ENCODE measurements around the gene RAX.

RAX gene

DNA sequence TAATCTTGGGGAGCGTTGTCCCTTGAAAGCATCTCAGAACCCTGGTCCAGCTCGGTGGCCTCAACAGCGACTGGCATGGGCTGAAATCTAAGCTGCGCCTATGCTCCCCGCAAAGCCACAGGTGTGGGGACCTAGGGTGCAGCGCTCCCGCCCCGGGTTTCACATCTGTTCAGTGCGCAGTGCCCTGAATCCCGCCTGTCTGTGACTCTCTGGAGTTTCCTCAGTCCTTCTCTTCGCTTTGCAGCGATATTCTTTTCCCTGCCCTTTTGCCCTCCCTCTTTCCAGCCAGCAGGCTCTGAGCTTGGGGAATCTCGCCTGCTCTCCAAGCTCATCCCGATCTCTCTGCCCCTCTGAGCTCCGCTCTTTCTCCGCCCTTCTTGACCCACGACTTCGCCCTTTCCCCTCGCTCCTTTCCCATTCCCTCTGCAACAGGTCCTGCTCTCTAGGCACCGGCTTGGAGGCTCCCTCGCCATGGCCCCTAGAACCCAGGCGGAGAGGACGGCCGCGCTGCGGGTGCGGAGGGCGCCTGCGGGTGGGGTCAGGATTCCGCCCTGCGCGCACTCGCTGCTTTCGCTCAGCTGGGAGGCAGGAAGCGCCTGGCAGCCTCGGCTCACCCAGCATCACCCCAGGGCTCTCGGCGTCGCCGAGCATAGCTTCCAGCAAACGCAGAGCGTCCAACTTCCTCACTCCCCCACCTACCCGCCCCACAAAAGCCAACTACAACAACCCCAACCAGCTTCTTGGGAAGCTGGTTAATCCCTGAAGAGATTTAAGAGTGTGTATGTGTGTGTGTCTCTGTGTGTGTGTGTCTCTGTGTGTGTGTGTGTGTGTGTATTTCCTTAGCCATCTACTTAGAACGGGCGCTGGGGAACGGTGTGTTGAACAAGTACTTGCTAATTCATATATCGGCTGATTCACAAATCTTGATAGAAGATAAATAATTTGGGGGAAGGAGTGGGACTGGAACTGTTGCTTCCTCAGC is 52.2 kb downstream of the RAX start:
- peaks cover 63% of the 10 kb centered on the region for H3K27me3 ChIP-seq (ENCODE audit: insufficient read depth, poor library complexity, severe bottlenecking)
- no peak overlapping the region for H3K4me3 ChIP-seq (replicated peaks; ENCODE audit: insufficient read depth, low read length)

DNA sequence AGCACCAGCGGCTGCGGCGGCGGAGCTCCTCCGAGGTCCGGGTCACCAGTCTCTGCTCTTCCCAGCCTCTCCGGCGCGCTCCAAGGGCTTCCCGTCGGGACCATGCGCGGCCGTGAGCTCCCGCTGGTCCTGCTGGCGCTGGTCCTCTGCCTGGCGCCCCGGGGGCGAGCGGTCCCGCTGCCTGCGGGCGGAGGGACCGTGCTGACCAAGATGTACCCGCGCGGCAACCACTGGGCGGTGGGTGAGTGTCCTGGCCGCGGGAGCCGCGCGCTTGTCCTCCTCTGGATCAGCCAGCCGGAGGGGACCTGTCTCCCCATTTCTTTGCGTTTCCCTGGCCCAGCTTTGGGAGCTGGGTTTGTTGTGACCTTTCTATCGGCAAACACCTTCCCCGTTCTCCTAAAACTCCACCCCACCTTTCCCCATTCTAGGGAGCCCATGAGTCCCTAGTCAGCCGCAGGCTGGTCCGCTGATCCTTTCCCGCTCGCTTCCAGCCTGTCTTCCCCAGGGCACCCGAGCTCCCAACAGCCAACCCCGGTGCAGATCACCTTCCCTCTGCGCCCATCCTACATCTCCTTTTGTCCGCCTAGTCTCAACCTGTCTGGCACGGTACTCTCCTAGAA is 53.0 kb downstream of the RAX start:
- TF ChIP-seq, protein P1, sequence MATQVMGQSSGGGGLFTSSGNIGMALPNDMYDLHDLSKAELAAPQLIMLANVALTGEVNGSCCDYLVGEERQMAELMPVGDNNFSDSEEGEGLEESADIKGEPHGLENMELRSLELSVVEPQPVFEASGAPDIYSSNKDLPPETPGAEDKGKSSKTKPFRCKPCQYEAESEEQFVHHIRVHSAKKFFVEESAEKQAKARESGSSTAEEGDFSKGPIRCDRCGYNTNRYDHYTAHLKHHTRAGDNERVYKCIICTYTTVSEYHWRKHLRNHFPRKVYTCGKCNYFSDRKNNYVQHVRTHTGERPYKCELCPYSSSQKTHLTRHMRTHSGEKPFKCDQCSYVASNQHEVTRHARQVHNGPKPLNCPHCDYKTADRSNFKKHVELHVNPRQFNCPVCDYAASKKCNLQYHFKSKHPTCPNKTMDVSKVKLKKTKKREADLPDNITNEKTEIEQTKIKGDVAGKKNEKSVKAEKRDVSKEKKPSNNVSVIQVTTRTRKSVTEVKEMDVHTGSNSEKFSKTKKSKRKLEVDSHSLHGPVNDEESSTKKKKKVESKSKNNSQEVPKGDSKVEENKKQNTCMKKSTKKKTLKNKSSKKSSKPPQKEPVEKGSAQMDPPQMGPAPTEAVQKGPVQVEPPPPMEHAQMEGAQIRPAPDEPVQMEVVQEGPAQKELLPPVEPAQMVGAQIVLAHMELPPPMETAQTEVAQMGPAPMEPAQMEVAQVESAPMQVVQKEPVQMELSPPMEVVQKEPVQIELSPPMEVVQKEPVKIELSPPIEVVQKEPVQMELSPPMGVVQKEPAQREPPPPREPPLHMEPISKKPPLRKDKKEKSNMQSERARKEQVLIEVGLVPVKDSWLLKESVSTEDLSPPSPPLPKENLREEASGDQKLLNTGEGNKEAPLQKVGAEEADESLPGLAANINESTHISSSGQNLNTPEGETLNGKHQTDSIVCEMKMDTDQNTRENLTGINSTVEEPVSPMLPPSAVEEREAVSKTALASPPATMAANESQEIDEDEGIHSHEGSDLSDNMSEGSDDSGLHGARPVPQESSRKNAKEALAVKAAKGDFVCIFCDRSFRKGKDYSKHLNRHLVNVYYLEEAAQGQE (IDR thresholded peaks at IDR 0.05; ENCODE audit: insufficient replicate concordance, low read depth) = no peak
- no peak for TF ChIP-seq GABPA (IDR thresholded peaks at IDR 0.05; ENCODE audit: low read depth)
- no peak for TF ChIP-seq SPI1 (IDR thresholded peaks at IDR 0.05; ENCODE audit: borderline replicate concordance, low read depth)
- TF ChIP-seq, protein P2, sequence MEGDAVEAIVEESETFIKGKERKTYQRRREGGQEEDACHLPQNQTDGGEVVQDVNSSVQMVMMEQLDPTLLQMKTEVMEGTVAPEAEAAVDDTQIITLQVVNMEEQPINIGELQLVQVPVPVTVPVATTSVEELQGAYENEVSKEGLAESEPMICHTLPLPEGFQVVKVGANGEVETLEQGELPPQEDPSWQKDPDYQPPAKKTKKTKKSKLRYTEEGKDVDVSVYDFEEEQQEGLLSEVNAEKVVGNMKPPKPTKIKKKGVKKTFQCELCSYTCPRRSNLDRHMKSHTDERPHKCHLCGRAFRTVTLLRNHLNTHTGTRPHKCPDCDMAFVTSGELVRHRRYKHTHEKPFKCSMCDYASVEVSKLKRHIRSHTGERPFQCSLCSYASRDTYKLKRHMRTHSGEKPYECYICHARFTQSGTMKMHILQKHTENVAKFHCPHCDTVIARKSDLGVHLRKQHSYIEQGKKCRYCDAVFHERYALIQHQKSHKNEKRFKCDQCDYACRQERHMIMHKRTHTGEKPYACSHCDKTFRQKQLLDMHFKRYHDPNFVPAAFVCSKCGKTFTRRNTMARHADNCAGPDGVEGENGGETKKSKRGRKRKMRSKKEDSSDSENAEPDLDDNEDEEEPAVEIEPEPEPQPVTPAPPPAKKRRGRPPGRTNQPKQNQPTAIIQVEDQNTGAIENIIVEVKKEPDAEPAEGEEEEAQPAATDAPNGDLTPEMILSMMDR (IDR thresholded peaks at IDR 0.05; ENCODE audit: insufficient read depth, low read length) = no peak
- TF ChIP-seq POLR2AphosphoS5 (IDR thresholded peaks at IDR 0.05; ENCODE audit: low read depth) = no peak
- Histone ChIP-seq H3K27me3 (ENCODE audit: insufficient read depth, poor library complexity, severe bottlenecking) (peaks cover 64% of the 10 kb centered on the region), H3K4me3 (replicated peaks; ENCODE audit: insufficient read depth, low read length) (no peak overlapping the region), H3K27ac (replicated peaks) (no peak overlapping the region)
- no peak for DNase-seq (ENCODE audit: low read depth in 1 of 2, low spot score in 1 of 2)

More for the DNA sequence above, 52.2 kb downstream of the RAX start:
- DNase-seq (ENCODE audit: low read depth in 1 of 2, low spot score in 1 of 2) = no peak
- no peak for TF ChIP-seq SPI1 (IDR thresholded peaks at IDR 0.05; ENCODE audit: borderline replicate concordance, low read depth)
- TF ChIP-seq, protein P2 (IDR thresholded peaks at IDR 0.05; ENCODE audit: insufficient read depth, low read length) = no peak
- no peak for TF ChIP-seq GABPA (IDR thresholded peaks at IDR 0.05; ENCODE audit: low read depth)
- TF ChIP-seq POLR2AphosphoS5 (IDR thresholded peaks at IDR 0.05; ENCODE audit: low read depth) = no peak
- TF ChIP-seq, protein P1 (IDR thresholded peaks at IDR 0.05; ENCODE audit: insufficient replicate concordance, low read depth) = no peak
- no peak overlapping the region for H3K27ac ChIP-seq (replicated peaks)

- DNase-seq (ENCODE audit: low read depth in 1 of 2, low spot score in 1 of 2) = no peak
- TF ChIP-seq SPI1 (IDR thresholded peaks at IDR 0.05; ENCODE audit: borderline replicate concordance, low read depth) = no peak
- no peak for TF ChIP-seq GABPA (IDR thresholded peaks at IDR 0.05; ENCODE audit: low read depth)
- TF ChIP-seq POLR2AphosphoS5 (IDR thresholded peaks at IDR 0.05; ENCODE audit: low read depth) = no peak
- TF ChIP-seq, protein P1 (IDR thresholded peaks at IDR 0.05; ENCODE audit: insufficient replicate concordance, low read depth) = no peak
- TF ChIP-seq, protein P2 (IDR thresholded peaks at IDR 0.05; ENCODE audit: insufficient read depth, low read length) = no peak
- Histone ChIP-seq H3K27me3 (ENCODE audit: insufficient read depth, poor library complexity, severe bottlenecking) (peaks cover 63% of the 10 kb centered on the region), H3K27ac (replicated peaks) (no peak within 1 kb of the TSS), H3K4me3 (replicated peaks; ENCODE audit: insufficient read depth, low read length) (no peak within 1 kb of the TSS)
Measured at GRCh38 chr18:59219672-59220163, 53.5 kb downstream of the RAX start, which contains the start of gene GRP. Gene GRP (plus strand): TSS chr18:59220158. CDS start chr18:59220266, 108 bp downstream.
